Endodermal cell (in vitro differentiated cells): ENCODE data around the gene DNASE1L3. TPM values are rescaled to one million over a fixed set of nuclear protein-coding genes. Genes with fewer than 3 reads are reported as not detected.

Experiments
- DNase-seq: peaks from one replicate; pipeline ENCODE4 v3.0.0-alpha.2; 2017
- H3K27ac ChIP-seq: 2 replicates; pipeline ENCODE4 v1.5.1; 2013; ENCODE audit warnings: mild to moderate bottlenecking, low read depth, low read length, moderate library complexity
- H3K27me3 ChIP-seq: 2 replicates; pipeline ENCODE4 v1.6.1; 2013; ENCODE audit warnings: mild to moderate bottlenecking, low read length, moderate library complexity; ENCODE audit not compliant: insufficient read depth, control insufficient read depth, poor library complexity, severe bottlenecking
- H3K36me3 ChIP-seq: 2 replicates; pipeline ENCODE4 v1.7.0; 2013; ENCODE audit warnings: mild to moderate bottlenecking, low read length, moderate library complexity; ENCODE audit not compliant: control insufficient read depth, insufficient read depth
- H3K4me1 ChIP-seq: one replicate; pipeline ENCODE4 v1.7.0; 2013; ENCODE audit warnings: low read length; ENCODE audit not compliant: control insufficient read depth, insufficient read depth
- H3K4me3 ChIP-seq: 2 replicates; pipeline ENCODE4 v1.5.1; 2013; ENCODE audit warnings: mild to moderate bottlenecking, low read length, moderate library complexity
- H3K9ac ChIP-seq: 2 replicates; pipeline ENCODE4 v1.6.1; 2013; ENCODE audit warnings: mild to moderate bottlenecking, low read length, moderate library complexity; ENCODE audit not compliant: poor library complexity, severe bottlenecking; ENCODE audit errors: extremely low read depth
- H3K9me3 ChIP-seq: 2 replicates; pipeline ENCODE4 v1.6.1; 2013; ENCODE audit warnings: mild to moderate bottlenecking, low read length, moderate library complexity; ENCODE audit not compliant: control insufficient read depth
- H3K27ac Mint-ChIP-seq: 2 replicates; pipeline ENCODE4 v1.8.0; 2020; ENCODE audit warnings: mixed read lengths
- H3K27me3 Mint-ChIP-seq: 2 replicates; pipeline ENCODE4 v1.8.0; 2021; ENCODE audit warnings: mild to moderate bottlenecking, mixed read lengths; ENCODE audit not compliant: insufficient read depth
- H3K36me3 Mint-ChIP-seq: 2 replicates; pipeline ENCODE4 v1.8.0; 2020; ENCODE audit warnings: low read depth, mixed read lengths
- H3K4me1 Mint-ChIP-seq: 2 replicates; pipeline ENCODE4 v1.8.0; 2020; ENCODE audit warnings: mixed read lengths
- H3K4me3 Mint-ChIP-seq: 2 replicates; pipeline ENCODE4 v1.8.0; 2020; ENCODE audit warnings: mild to moderate bottlenecking, moderate library complexity, mixed read lengths
- H3K9me3 Mint-ChIP-seq: 2 replicates; pipeline ENCODE4 v1.8.0; 2020; ENCODE audit warnings: mild to moderate bottlenecking, mixed read lengths
- WGBS, 2 experiments: methylation state at CpG; one replicate each; pipeline versions ENCODE4 v1.1.5 to v1.1.7; 2013; ENCODE audit warnings: missing lambda C conversion rate in 2 of 2, mixed read lengths in 1 of 2; ENCODE audit not compliant: insufficient coverage in 1 of 2, insufficient read length in 1 of 2; 5-methylcytosine and 5-hydroxymethylcytosine counted together
- total RNA-seq, 2 donors: library from RNA; stranded (reverse); fragmentation: NEBNext Ultra II Directional in 1 of 2; extraction: Animal tissue kit (Norgen Biotek cat#: 25700) in 1 of 2; gene quantifications; 2 replicates in 1 of 2; 3 replicates in 1 of 2; pipeline ENCODE4 v1.2.1, GENCODE V29; 2021
- TF ChIP-seq, protein P1 (sequence below): fragments of 200-600 bp; sonication (generic); conservative IDR thresholded peaks from 2 replicates; pipeline ENCODE4 v1.5.0; 2021; ENCODE audit warnings: antibody characterized with exemption, mild to moderate bottlenecking

DNASE1L3 gene
- total RNA-seq, 2 donors from 2014 or later = not detected

DNA sequence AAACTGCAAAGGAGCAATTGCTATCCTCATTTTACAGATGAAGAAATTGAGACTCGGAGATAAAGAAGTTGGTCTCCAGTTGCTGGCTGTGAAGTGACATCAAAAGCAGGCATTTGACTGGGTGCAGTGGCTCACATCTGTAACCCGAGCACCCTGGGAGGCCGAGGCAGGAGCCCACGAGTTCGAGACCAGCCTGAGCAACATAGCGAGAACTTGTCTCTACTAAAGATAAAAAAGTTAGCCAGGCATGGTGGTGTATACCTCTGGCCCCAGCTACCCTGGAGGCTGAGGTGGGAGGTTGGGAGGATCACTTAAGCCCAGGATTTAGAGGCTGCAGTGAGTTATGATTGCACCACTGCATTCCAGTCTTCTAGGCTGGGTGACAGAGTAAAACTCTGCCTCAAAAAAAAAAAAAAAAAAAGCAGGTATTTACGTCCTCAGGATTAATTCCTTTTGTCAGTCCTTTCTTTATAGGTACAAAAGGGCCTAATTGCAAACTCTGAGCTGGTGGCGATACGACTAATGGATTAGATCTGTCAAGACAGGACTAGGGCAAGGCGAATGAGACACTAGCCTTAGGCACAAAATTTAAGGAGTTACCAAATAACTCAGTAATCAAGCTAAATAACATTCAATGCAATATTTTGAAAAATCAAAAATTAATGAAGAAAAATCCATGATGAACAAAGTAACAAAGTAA lies 5.9 kb upstream of the DNASE1L3 start:
- H3K36me3 ChIP-seq = no peaks in the 10 kb centered on the region
- no peak overlapping the region for H3K4me3 Mint-ChIP-seq
- H3K27me3 Mint-ChIP-seq = peaks cover 3% of the 10 kb centered on the region
- peaks cover 8% of the 10 kb centered on the region for H3K9me3 ChIP-seq
- H3K27me3 ChIP-seq = no peaks in the 10 kb centered on the region
- peaks cover 10% of the 10 kb centered on the region for H3K9me3 Mint-ChIP-seq
- H3K36me3 Mint-ChIP-seq = no peaks in the 10 kb centered on the region
- no peak overlapping the region for H3K4me3 ChIP-seq
- TF ChIP-seq, protein P1, sequence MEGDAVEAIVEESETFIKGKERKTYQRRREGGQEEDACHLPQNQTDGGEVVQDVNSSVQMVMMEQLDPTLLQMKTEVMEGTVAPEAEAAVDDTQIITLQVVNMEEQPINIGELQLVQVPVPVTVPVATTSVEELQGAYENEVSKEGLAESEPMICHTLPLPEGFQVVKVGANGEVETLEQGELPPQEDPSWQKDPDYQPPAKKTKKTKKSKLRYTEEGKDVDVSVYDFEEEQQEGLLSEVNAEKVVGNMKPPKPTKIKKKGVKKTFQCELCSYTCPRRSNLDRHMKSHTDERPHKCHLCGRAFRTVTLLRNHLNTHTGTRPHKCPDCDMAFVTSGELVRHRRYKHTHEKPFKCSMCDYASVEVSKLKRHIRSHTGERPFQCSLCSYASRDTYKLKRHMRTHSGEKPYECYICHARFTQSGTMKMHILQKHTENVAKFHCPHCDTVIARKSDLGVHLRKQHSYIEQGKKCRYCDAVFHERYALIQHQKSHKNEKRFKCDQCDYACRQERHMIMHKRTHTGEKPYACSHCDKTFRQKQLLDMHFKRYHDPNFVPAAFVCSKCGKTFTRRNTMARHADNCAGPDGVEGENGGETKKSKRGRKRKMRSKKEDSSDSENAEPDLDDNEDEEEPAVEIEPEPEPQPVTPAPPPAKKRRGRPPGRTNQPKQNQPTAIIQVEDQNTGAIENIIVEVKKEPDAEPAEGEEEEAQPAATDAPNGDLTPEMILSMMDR = no peak
- no peak overlapping the region for H3K27ac ChIP-seq
- DNase-seq = no peak
- no peak overlapping the region for H3K9ac ChIP-seq
- H3K4me1 ChIP-seq = no peaks in the 10 kb centered on the region
- no peak overlapping the region for H3K27ac Mint-ChIP-seq
- WGBS, 2 experiments = 83 to 89% methylated on average over 8 to 10 of the region's 10 CpGs
- peaks cover 11% of the 10 kb centered on the region for H3K4me1 Mint-ChIP-seq

DNA sequence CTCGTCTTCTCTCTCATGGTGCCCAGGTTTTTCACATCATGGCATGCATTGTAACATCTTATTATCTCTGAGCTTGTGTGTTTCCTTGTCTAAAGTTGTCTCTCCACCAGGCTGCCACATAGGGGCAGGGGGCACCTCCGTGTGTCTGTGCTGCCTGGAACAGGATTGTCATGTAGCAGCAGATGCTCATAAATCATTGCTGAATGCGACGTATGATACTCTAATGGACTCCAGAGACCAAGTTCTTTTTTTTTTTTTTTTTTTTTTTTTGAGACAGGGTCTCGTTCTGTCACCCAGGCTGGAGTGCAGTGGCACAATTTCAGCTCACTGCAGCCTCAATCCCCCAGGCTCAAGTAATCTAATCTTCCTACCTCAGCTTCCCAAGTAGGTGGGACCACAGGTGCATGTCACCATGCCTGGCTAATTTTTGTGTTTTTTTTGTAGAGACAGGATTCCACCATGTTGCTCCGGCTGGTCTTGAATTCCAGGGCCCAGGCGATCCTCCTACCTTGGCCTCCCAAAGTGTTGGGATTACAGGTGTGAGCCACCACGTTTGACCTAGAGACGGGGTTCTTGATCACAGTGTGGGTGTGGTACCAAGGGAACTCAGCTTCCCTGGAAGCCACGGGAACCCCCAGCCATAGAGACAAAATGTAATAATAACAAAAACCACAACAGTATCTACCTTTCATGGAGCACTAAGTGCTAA lies 4.7 kb upstream of the DNASE1L3 start:
- no peaks in the 10 kb centered on the region for H3K36me3 ChIP-seq
- no peak overlapping the region for H3K4me3 Mint-ChIP-seq
- H3K27me3 ChIP-seq = no peaks in the 10 kb centered on the region
- no peak for DNase-seq
- H3K4me1 ChIP-seq = no peaks in the 10 kb centered on the region
- H3K9me3 Mint-ChIP-seq = peaks cover 2% of the 10 kb centered on the region
- no peak overlapping the region for H3K27ac Mint-ChIP-seq
- no peak overlapping the region for H3K27ac ChIP-seq
- TF ChIP-seq, protein P1 = peak; percentile 28
- peaks cover 5% of the 10 kb centered on the region for H3K9me3 ChIP-seq
- H3K9ac ChIP-seq = no peak overlapping the region
- H3K4me3 ChIP-seq = no peak overlapping the region
- H3K4me1 Mint-ChIP-seq = peaks cover 12% of the 10 kb centered on the region
- no peaks in the 10 kb centered on the region for H3K36me3 Mint-ChIP-seq
- peaks cover 3% of the 10 kb centered on the region for H3K27me3 Mint-ChIP-seq
- 90 to 92% methylated on average over 4 to 10 of the region's 10 CpGs for WGBS, 2 experiments

DNA sequence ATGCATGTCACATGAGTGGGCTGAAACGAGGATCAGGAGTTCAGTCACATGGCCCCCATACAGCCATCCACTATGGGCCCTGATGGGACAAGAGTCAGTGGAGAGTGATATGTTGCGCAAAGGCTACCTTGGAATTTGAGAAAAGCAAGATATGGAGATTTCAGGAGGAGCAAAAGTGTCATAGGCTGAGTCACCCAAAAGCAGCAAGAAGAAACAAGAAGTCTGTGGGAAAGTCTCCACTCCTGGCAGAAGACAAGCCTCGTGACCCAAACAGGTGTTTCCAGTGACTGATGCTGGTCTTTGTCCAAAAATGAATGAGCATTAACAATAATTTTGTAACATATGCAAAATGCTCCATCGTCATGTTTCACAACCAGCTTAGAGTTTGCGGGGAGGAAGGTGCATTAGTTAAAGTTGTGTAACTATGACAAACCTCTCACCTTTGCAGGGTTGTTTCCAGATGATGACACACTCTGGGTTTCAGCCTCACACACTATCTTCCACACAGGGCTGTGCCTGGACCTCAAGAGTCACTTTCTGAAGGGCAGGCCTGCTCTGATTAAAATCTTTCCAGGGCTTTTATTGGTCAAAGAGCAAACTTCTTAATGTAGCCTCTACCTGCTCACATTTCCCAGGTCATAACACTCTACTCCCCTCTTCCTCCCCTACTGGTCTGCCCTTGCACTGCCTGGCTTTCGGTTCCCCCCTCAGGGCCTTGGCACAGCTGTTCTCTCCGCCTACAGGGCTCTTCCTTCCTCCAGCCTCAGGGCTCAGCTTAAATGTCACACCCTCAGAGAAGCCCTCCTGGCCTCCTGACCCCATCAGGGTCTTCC lies 3.9 kb upstream of the DNASE1L3 start:
- no peaks in the 10 kb centered on the region for H3K36me3 ChIP-seq
- no peak overlapping the region for H3K27ac Mint-ChIP-seq
- H3K4me1 Mint-ChIP-seq = peaks cover 14% of the 10 kb centered on the region
- peaks cover 5% of the 10 kb centered on the region for H3K27me3 Mint-ChIP-seq
- H3K4me3 Mint-ChIP-seq = no peak overlapping the region
- no peaks in the 10 kb centered on the region for H3K36me3 Mint-ChIP-seq
- DNase-seq = peak; percentile 72
- no peaks in the 10 kb centered on the region for H3K27me3 ChIP-seq
- H3K9me3 ChIP-seq = no peaks in the 10 kb centered on the region
- TF ChIP-seq, protein P1 = peak; percentile 54
- no peak overlapping the region for H3K27ac ChIP-seq
- H3K4me1 ChIP-seq = no peaks in the 10 kb centered on the region
- no peak overlapping the region for H3K9ac ChIP-seq
- no peak overlapping the region for H3K4me3 ChIP-seq
- WGBS, 2 experiments = 81 to 89% methylated on average over 4 to 7 of the region's 7 CpGs
- H3K9me3 Mint-ChIP-seq = no peaks in the 10 kb centered on the region
